Measurements from ENCODE around the gene CYP2A7. TPM values are rescaled to one million over a fixed set of nuclear protein-coding genes. Genes with fewer than 3 reads are reported as not detected.
"Not testable (repeated sequence)": the region's sequence is repeated elsewhere in the genome, so short reads cannot be mapped to it uniquely, and the experiment has no call there.

Gene CYP2A7
- total and polyA plus RNA-seq, 9 of the 15 experiments (the other 6 are each of a cell fraction or from before 2014, with no cell fraction given), result 0.22 TPM; not detected in 8

GRCh38 chr19:40864739-40865496 lies 17.1 kb downstream of the CYP2A7 start (continued):
- peak; percentile 51 for TF ChIP-seq VEZF1 (CRISPR knock-in tag; IDR thresholded peaks at IDR 0.05)
- TF ChIP-seq RAD21 (CRISPR knock-in tag; conservative IDR thresholded peaks at IDR 0.05 in 1 of 2, IDR thresholded peaks at IDR 0.05 in 1 of 2), result peak in 1 of 2 experiments; percentile 25; a peak in 2 of 4 replicates
- 0 out of 2 replicates have a peak, but pooled peaks have one; percentile 39 for TF ChIP-seq ATF4 (CRISPR knock-in tag; IDR thresholded peaks at IDR 0.05)
- TF ChIP-seq SMARCC2 (IDR thresholded peaks at IDR 0.05; ENCODE audit: low read depth), result peak; percentile 81; the same call in 1 of the 2 replicates
- TF ChIP-seq NFIC (IDR thresholded peaks at IDR 0.05), result peak; percentile 61
- TF ChIP-seq NCOR1 (IDR thresholded peaks at IDR 0.05), result peak; percentile 93
- TF ChIP-seq ZNF384 (IDR thresholded peaks at IDR 0.05; ENCODE audit: low read depth, low read length), result peak; percentile 83
- peak; percentile 18; the same call in 1 of the 2 replicates for TF ChIP-seq PHF8 (IDR thresholded peaks at IDR 0.05; ENCODE audit: borderline replicate concordance, low read length)
- peak; percentile 92 for TF ChIP-seq ATF3 (IDR thresholded peaks at IDR 0.05)
- not testable (repeated sequence) for TF ChIP-seq ATF3 (CRISPR knock-in tag; conservative IDR thresholded peaks at IDR 0.05)
- TF ChIP-seq TAF9B (IDR thresholded peaks at IDR 0.05; ENCODE audit: partially characterized antibody), result peak; percentile 38
- TF ChIP-seq GATA2 (CRISPR knock-in tag; IDR thresholded peaks at IDR 0.05), result 0 out of 2 replicates have a peak, but pooled peaks have one; percentile 48
- peak; percentile 84 for TF ChIP-seq HDAC3 (IDR thresholded peaks at IDR 0.05; ENCODE audit: borderline replicate concordance, partially characterized antibody)
- TF ChIP-seq CREM (IDR thresholded peaks at IDR 0.05; ENCODE audit: low read depth), result 0 out of 2 replicates have a peak, but pooled peaks have one; percentile 5
- TF ChIP-seq ADNP (tag; IDR thresholded peaks at IDR 0.05), result 0 out of 2 replicates have a peak, but pooled peaks have one; percentile 80
- TF ChIP-seq SMARCE1 (IDR thresholded peaks at IDR 0.05), result peak; percentile 84
- peak; percentile 74 for TF ChIP-seq CXXC5 (CRISPR knock-in tag; IDR thresholded peaks at IDR 0.05)
- TF ChIP-seq MTA3 (IDR thresholded peaks at IDR 0.05; ENCODE audit: borderline replicate concordance), result peak; percentile 53; the same call in 1 of the 2 replicates
- TF ChIP-seq POLR2A (conservative IDR thresholded peaks at IDR 0.05), result 0 out of 2 replicates have a peak, but pooled peaks have one; percentile 40
- TF ChIP-seq FOSL1 (tag; conservative IDR thresholded peaks at IDR 0.05), result 0 out of 2 replicates have a peak, but pooled peaks have one; percentile 24
- peak; percentile 47; the same call in 1 of the 2 replicates for TF ChIP-seq ZEB2 (IDR thresholded peaks at IDR 0.05)
- 0 out of 4 replicates have a peak, but pooled peaks of 1 of the 2 experiments have one; percentile 19 for TF ChIP-seq ZNF639 (CRISPR knock-in tag; conservative IDR thresholded peaks at IDR 0.05 in 1 of 2, IDR thresholded peaks at IDR 0.05 in 1 of 2)
- TF ChIP-seq MTA2 (IDR thresholded peaks at IDR 0.05; ENCODE audit: low read depth), result peak; percentile 75
